HEK293 (cell line): ENCODE measurements around the gene MAN1C1.

Experiments used
- FEZF1 ChIP-seq: fragments of 450-650 bp; formaldehyde crosslinking; IDR thresholded peaks from 2 replicates; pipeline ENCODE4 v1.5.1; 2016; ENCODE audit warnings: missing biosample characterization, missing genetic modification characterization
- KLF8 ChIP-seq: fragments of 450-650 bp; formaldehyde crosslinking; IDR thresholded peaks from 2 replicates; pipeline ENCODE4 v1.5.1; 2016; ENCODE audit warnings: missing biosample characterization, missing genetic modification characterization
- OSR2 ChIP-seq: fragments of 450-650 bp; formaldehyde crosslinking; IDR thresholded peaks from 2 replicates; pipeline ENCODE4 v1.5.1; 2016; ENCODE audit warnings: missing biosample characterization, missing genetic modification characterization
- PATZ1 ChIP-seq: fragments of 450-650 bp; formaldehyde crosslinking; IDR thresholded peaks from 2 replicates; pipeline ENCODE4 v1.5.1; 2016; ENCODE audit warnings: missing biosample characterization, missing genetic modification characterization
- PRDM10 ChIP-seq: fragments of 450-650 bp; formaldehyde crosslinking; IDR thresholded peaks from 2 replicates; pipeline ENCODE4 v1.5.1; 2016; ENCODE audit warnings: missing biosample characterization, missing genetic modification characterization
- YY2 ChIP-seq: fragments of 450-650 bp; formaldehyde crosslinking; IDR thresholded peaks from 2 replicates; pipeline ENCODE4 v1.5.1; 2016; ENCODE audit warnings: missing biosample characterization, missing genetic modification characterization
- ZBTB1 ChIP-seq: fragments of 450-650 bp; formaldehyde crosslinking; IDR thresholded peaks from 2 replicates; pipeline ENCODE4 v1.5.1; 2016; ENCODE audit warnings: missing biosample characterization, missing genetic modification characterization
- ZBTB17 ChIP-seq: fragments of 450-650 bp; formaldehyde crosslinking; IDR thresholded peaks from 2 replicates; pipeline ENCODE4 v1.5.1; 2016; ENCODE audit warnings: missing biosample characterization, missing genetic modification characterization
- ZBTB48 ChIP-seq: fragments of 450-650 bp; formaldehyde crosslinking; IDR thresholded peaks from 2 replicates; pipeline ENCODE4 v1.5.1; 2016; ENCODE audit warnings: missing biosample characterization, missing genetic modification characterization
- ZFP37 ChIP-seq: fragments of 450-650 bp; formaldehyde crosslinking; IDR thresholded peaks from 2 replicates; pipeline ENCODE4 v1.5.1; 2016; ENCODE audit warnings: missing biosample characterization, missing genetic modification characterization
- ZNF140 ChIP-seq: fragments of 450-650 bp; formaldehyde crosslinking; IDR thresholded peaks from 2 replicates; pipeline ENCODE4 v1.5.1; 2016; ENCODE audit warnings: missing biosample characterization, missing genetic modification characterization
- ZNF146 ChIP-seq: fragments of 450-650 bp; formaldehyde crosslinking; IDR thresholded peaks from 2 replicates; pipeline ENCODE4 v1.5.1; 2016; ENCODE audit warnings: missing biosample characterization, missing genetic modification characterization
- ZNF202 ChIP-seq: fragments of 450-650 bp; formaldehyde crosslinking; IDR thresholded peaks from 2 replicates; pipeline ENCODE4 v1.5.1; 2016; ENCODE audit warnings: missing biosample characterization, missing genetic modification characterization, borderline replicate concordance
- ZNF280C ChIP-seq: fragments of 450-650 bp; formaldehyde crosslinking; IDR thresholded peaks from 2 replicates; pipeline ENCODE4 v1.5.1; 2016; ENCODE audit warnings: missing biosample characterization, missing genetic modification characterization
- ZNF366 ChIP-seq: fragments of 450-650 bp; formaldehyde crosslinking; conservative IDR thresholded peaks from 2 replicates; pipeline ENCODE4 v1.5.1; 2016; ENCODE audit warnings: missing biosample characterization, missing genetic modification characterization
- ZNF391 ChIP-seq: fragments of 450-650 bp; formaldehyde crosslinking; IDR thresholded peaks from 2 replicates; pipeline ENCODE4 v1.5.1; 2016; ENCODE audit warnings: low read depth, missing biosample characterization, missing genetic modification characterization, borderline replicate concordance
- ZNF48 ChIP-seq: fragments of 450-650 bp; formaldehyde crosslinking; IDR thresholded peaks from 2 replicates; pipeline ENCODE4 v1.5.1; 2016; ENCODE audit warnings: missing biosample characterization, missing genetic modification characterization
- ZNF585B ChIP-seq: fragments of 450-650 bp; formaldehyde crosslinking; IDR thresholded peaks from 2 replicates; pipeline ENCODE4 v1.5.1; 2016; ENCODE audit warnings: missing biosample characterization, missing genetic modification characterization
- ZNF600 ChIP-seq: fragments of 450-650 bp; formaldehyde crosslinking; IDR thresholded peaks from 2 replicates; pipeline ENCODE4 v1.5.1; 2016; ENCODE audit warnings: missing biosample characterization, missing genetic modification characterization
- ZNF610 ChIP-seq: fragments of 450-650 bp; formaldehyde crosslinking; IDR thresholded peaks from 2 replicates; pipeline ENCODE4 v1.5.1; 2016; ENCODE audit warnings: missing biosample characterization, missing genetic modification characterization, borderline replicate concordance
- ZNF654 ChIP-seq: fragments of 450-650 bp; formaldehyde crosslinking; IDR thresholded peaks from 2 replicates; pipeline ENCODE4 v1.5.1; 2016; ENCODE audit warnings: low read depth, missing biosample characterization, missing genetic modification characterization
- ZNF677 ChIP-seq: fragments of 450-650 bp; IDR thresholded peaks from 2 replicates; pipeline ENCODE4 v1.5.0; 2018; ENCODE audit warnings: missing biosample characterization, mild to moderate bottlenecking, missing genetic modification characterization, moderate library complexity
- ZXDB ChIP-seq: fragments of 450-650 bp; formaldehyde crosslinking; IDR thresholded peaks from 2 replicates; pipeline ENCODE4 v1.5.1; 2016; ENCODE audit warnings: missing biosample characterization, missing genetic modification characterization
- TF ChIP-seq, protein P1 (sequence below): fragments of 450-650 bp; formaldehyde crosslinking; IDR thresholded peaks from 2 replicates; pipeline ENCODE4 v1.5.1; 2016; ENCODE audit warnings: missing biosample characterization, missing genetic modification characterization, borderline replicate concordance
- TF ChIP-seq, protein P2 (sequence below): fragments of 450-650 bp; formaldehyde crosslinking; IDR thresholded peaks from 2 replicates; pipeline ENCODE4 v1.5.1; 2016; ENCODE audit warnings: missing biosample characterization, missing genetic modification characterization
- TF ChIP-seq, protein P3 (sequence below): sonication (generic); formaldehyde crosslinking; IDR thresholded peaks from 2 replicates; pipeline ENCODE4 v1.8.1; 2022; ENCODE audit warnings: mild to moderate bottlenecking, moderate library complexity, missing genetic modification reagents

MAN1C1 gene

GRCh38 chr1:25782608-25783201, 166.1 kb downstream of the MAN1C1 start (continued):
- TF ChIP-seq, protein P1, sequence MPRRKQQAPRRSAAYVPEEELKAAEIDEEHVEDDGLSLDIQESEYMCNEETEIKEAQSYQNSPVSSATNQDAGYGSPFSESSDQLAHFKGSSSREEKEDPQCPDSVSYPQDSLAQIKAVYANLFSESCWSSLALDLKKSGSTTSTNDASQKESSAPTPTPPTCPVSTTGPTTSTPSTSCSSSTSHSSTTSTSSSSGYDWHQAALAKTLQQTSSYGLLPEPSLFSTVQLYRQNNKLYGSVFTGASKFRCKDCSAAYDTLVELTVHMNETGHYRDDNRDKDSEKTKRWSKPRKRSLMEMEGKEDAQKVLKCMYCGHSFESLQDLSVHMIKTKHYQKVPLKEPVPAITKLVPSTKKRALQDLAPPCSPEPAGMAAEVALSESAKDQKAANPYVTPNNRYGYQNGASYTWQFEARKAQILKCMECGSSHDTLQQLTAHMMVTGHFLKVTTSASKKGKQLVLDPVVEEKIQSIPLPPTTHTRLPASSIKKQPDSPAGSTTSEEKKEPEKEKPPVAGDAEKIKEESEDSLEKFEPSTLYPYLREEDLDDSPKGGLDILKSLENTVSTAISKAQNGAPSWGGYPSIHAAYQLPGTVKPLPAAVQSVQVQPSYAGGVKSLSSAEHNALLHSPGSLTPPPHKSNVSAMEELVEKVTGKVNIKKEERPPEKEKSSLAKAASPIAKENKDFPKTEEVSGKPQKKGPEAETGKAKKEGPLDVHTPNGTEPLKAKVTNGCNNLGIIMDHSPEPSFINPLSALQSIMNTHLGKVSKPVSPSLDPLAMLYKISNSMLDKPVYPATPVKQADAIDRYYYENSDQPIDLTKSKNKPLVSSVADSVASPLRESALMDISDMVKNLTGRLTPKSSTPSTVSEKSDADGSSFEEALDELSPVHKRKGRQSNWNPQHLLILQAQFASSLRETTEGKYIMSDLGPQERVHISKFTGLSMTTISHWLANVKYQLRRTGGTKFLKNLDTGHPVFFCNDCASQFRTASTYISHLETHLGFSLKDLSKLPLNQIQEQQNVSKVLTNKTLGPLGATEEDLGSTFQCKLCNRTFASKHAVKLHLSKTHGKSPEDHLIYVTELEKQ (tag by site-specific recombination), result peak; percentile 32; the same call in 1 of the 2 replicates
- TF ChIP-seq YY2 (no peak), ZFP37 (tag by site-specific recombination) (peak; percentile 63; the same call in 1 of the 2 replicates), ZNF391 (tag by site-specific recombination) (peak; percentile 24; the same call in 1 of the 2 replicates), ZNF202 (tag by site-specific recombination) (no peak), ZNF146 (tag by site-specific recombination) (no peak), ZNF600 (tag by site-specific recombination) (peak; percentile 93), PRDM10 (peak; percentile 78), ZNF140 (tag by site-specific recombination) (no peak), ZBTB48 (peak; percentile 89), PATZ1 (tag by site-specific recombination) (peak; percentile 61), FEZF1 (peak; percentile 53; the same call in 1 of the 2 replicates), OSR2 (tag by site-specific recombination) (peak; percentile 98), ZNF48 (tag by site-specific recombination) (no peak), ZNF366 (tag by site-specific recombination) (peak; percentile 89), ZNF654 (tag by site-specific recombination) (no peak), ZBTB1 (no peak), ZXDB (tag by site-specific recombination) (peak; percentile 69), KLF8 (peak; percentile 63), ZNF280C (tag by site-specific recombination) (no peak), ZNF585B (tag by site-specific recombination) (no peak), ZNF610 (tag by site-specific recombination) (no peak), ZBTB17 (tag by site-specific recombination) (peak; percentile 54; the same call in 1 of the 2 replicates), ZNF677 (no peak)
- TF ChIP-seq, protein P2, sequence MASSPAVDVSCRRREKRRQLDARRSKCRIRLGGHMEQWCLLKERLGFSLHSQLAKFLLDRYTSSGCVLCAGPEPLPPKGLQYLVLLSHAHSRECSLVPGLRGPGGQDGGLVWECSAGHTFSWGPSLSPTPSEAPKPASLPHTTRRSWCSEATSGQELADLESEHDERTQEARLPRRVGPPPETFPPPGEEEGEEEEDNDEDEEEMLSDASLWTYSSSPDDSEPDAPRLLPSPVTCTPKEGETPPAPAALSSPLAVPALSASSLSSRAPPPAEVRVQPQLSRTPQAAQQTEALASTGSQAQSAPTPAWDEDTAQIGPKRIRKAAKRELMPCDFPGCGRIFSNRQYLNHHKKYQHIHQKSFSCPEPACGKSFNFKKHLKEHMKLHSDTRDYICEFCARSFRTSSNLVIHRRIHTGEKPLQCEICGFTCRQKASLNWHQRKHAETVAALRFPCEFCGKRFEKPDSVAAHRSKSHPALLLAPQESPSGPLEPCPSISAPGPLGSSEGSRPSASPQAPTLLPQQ (tag by site-specific recombination), result peak; percentile 74
- TF ChIP-seq, protein P3, sequence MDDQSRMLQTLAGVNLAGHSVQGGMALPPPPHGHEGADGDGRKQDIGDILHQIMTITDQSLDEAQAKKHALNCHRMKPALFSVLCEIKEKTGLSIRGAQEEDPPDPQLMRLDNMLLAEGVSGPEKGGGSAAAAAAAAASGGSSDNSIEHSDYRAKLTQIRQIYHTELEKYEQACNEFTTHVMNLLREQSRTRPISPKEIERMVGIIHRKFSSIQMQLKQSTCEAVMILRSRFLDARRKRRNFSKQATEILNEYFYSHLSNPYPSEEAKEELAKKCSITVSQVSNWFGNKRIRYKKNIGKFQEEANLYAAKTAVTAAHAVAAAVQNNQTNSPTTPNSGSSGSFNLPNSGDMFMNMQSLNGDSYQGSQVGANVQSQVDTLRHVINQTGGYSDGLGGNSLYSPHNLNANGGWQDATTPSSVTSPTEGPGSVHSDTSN (CRISPR knock-in tag), result peak; percentile 42; the same call in 1 of the 2 replicates
